H9 (cell line): ENCODE results near the gene CEP152. TPM values are rescaled to one million over a fixed set of nuclear protein-coding genes. Genes with fewer than 3 reads are reported as not detected.

Experiments
- DNase-seq: peaks from one replicate; pipeline ENCODE4 v3.0.0-alpha.2; 2017
- H2AFZ ChIP-seq: one replicate; pipeline ENCODE4 v1.6.1; 2013; ENCODE audit warnings: mild to moderate bottlenecking, low read length, control low read depth, moderate library complexity
- H2AK5ac ChIP-seq: 2 replicates; pipeline ENCODE4 v1.6.1; 2013; ENCODE audit warnings: low read length, control low read depth, mixed read lengths; ENCODE audit not compliant: insufficient read length
- H2BK120ac ChIP-seq: one replicate; pipeline ENCODE4 v1.6.1; 2013; ENCODE audit warnings: low read depth, mild to moderate bottlenecking, low read length, control low read depth, inconsistent platforms; ENCODE audit not compliant: poor library complexity, severe bottlenecking
- H2BK12ac ChIP-seq: 2 replicates; pipeline ENCODE4 v1.6.1; 2013; ENCODE audit warnings: low read length, control low read depth, mixed read lengths, low read depth; ENCODE audit not compliant: insufficient read length
- H2BK15ac ChIP-seq: 2 replicates; pipeline ENCODE4 v1.6.1; 2013; ENCODE audit warnings: low read depth, low read length, control low read depth
- H2BK20ac ChIP-seq: one replicate; pipeline ENCODE4 v1.6.1; 2013; ENCODE audit warnings: low read depth, mild to moderate bottlenecking, low read length, control low read depth, inconsistent platforms; ENCODE audit not compliant: poor library complexity, severe bottlenecking
- H2BK5ac ChIP-seq: 2 replicates; pipeline ENCODE4 v1.6.1; 2013; ENCODE audit warnings: low read length, control low read depth, mixed read lengths; ENCODE audit not compliant: insufficient read length
- H3K14ac ChIP-seq: 2 replicates; pipeline ENCODE4 v1.6.1; 2013; ENCODE audit warnings: low read length, control low read depth; ENCODE audit not compliant: insufficient read depth
- H3K18ac ChIP-seq: 2 replicates; pipeline ENCODE4 v1.6.1; 2013; ENCODE audit warnings: low read depth, mild to moderate bottlenecking, mixed read lengths, low read length, control low read depth; ENCODE audit not compliant: insufficient read length
- H3K23ac ChIP-seq: 2 replicates; pipeline ENCODE4 v1.6.1; 2013; ENCODE audit warnings: low read length, control low read depth, mixed read lengths, low read depth; ENCODE audit not compliant: insufficient read length
- H3K23me2 ChIP-seq: 2 replicates; pipeline ENCODE4 v1.6.1; 2013; ENCODE audit warnings: low read depth, mild to moderate bottlenecking, mixed read lengths, low read length, control low read depth; ENCODE audit not compliant: insufficient read length, poor library complexity, severe bottlenecking
- H3K27ac ChIP-seq: 2 replicates; pipeline ENCODE4 v1.5.1; 2013; ENCODE audit warnings: low read length, control low read depth, mixed read lengths, low read depth; ENCODE audit not compliant: insufficient read length
- H3K27me3 ChIP-seq: 2 replicates; pipeline ENCODE4 v1.6.1; 2013; ENCODE audit warnings: low read length, control low read depth, inconsistent platforms; ENCODE audit not compliant: insufficient read depth
- H3K4ac ChIP-seq: 2 replicates; pipeline ENCODE4 v1.6.1; 2013; ENCODE audit warnings: low read depth, mild to moderate bottlenecking, control low read depth, inconsistent platforms, low read length, moderate library complexity
- H3K4me1 ChIP-seq: 2 replicates; pipeline ENCODE4 v1.6.1; 2013; ENCODE audit warnings: low read length, control low read depth, inconsistent platforms; ENCODE audit not compliant: insufficient read depth
- H3K4me2 ChIP-seq: 2 replicates; pipeline ENCODE4 v1.6.1; 2013; ENCODE audit warnings: low read length, control low read depth, mixed read lengths; ENCODE audit not compliant: insufficient read length, insufficient read depth
- H3K56ac ChIP-seq: 2 replicates; pipeline ENCODE4 v1.6.1; 2013; ENCODE audit warnings: low read depth, mild to moderate bottlenecking, mixed read lengths, low read length, control low read depth; ENCODE audit not compliant: insufficient read length
- H3K79me1 ChIP-seq: 2 replicates; pipeline ENCODE4 v1.6.1; 2013; ENCODE audit warnings: low read depth, mild to moderate bottlenecking, moderate library complexity, low read length, control low read depth, inconsistent platforms; ENCODE audit not compliant: insufficient read depth, poor library complexity, severe bottlenecking
- H3K79me2 ChIP-seq: 2 replicates; pipeline ENCODE4 v1.6.1; 2013; ENCODE audit warnings: low read length, control low read depth, inconsistent platforms; ENCODE audit not compliant: insufficient read depth
- H3K9ac ChIP-seq: 2 replicates; pipeline ENCODE4 v1.6.1; 2013; ENCODE audit warnings: low read length, control low read depth, mixed read lengths; ENCODE audit not compliant: insufficient read length; ENCODE audit errors: extremely low read depth
- H3K9me3 ChIP-seq: one replicate; pipeline ENCODE4 v1.6.1; 2013; ENCODE audit warnings: low read depth, low read length, inconsistent platforms; ENCODE audit not compliant: control insufficient read depth
- H3T11ph ChIP-seq: one replicate; pipeline ENCODE4 v1.6.1; 2013; ENCODE audit warnings: mild to moderate bottlenecking, low read length, control low read depth, inconsistent platforms
- H4K20me1 ChIP-seq: one replicate; pipeline ENCODE4 v1.6.1; 2013; ENCODE audit not compliant: control insufficient read depth, insufficient read length, insufficient read depth
- H4K5ac ChIP-seq: 2 replicates; pipeline ENCODE4 v1.6.1; 2013; ENCODE audit warnings: low read depth, mild to moderate bottlenecking, mixed read lengths, low read length, control low read depth; ENCODE audit not compliant: insufficient read length
- H4K8ac ChIP-seq: replicated peaks from 2 replicates; pipeline ENCODE4 v1.6.1; 2013; ENCODE audit warnings: low read length, control low read depth, mixed read lengths, low read depth; ENCODE audit not compliant: insufficient read length
- H4K91ac ChIP-seq: 2 replicates; pipeline ENCODE4 v1.6.1; 2013; ENCODE audit warnings: low read depth, mild to moderate bottlenecking, moderate library complexity, mixed read lengths, low read length, control low read depth; ENCODE audit not compliant: insufficient read length
- H3K27ac Mint-ChIP-seq, 3 experiments: 2 replicates in 2 of 3; 3 replicates in 1 of 3; pipeline ENCODE4 v1.8.0; 2020 to 2021; ENCODE audit warnings: mixed read lengths in 3 of 3, mild to moderate bottlenecking in 1 of 3, moderate library complexity in 1 of 3
- H3K27me3 Mint-ChIP-seq: 2 replicates; pipeline ENCODE4 v1.8.0; 2021; ENCODE audit warnings: low read depth, mild to moderate bottlenecking, moderate library complexity, mixed read lengths
- H3K36me3 Mint-ChIP-seq, 3 experiments: 2 replicates in 2 of 3; 3 replicates in 1 of 3; pipeline ENCODE4 v1.8.0; 2020 to 2021; ENCODE audit warnings: low read depth in 3 of 3, mixed read lengths in 3 of 3; ENCODE audit not compliant: insufficient read depth in 1 of 3
- H3K4me1 Mint-ChIP-seq, 2 experiments: 2 replicates each; pipeline ENCODE4 v1.8.0; 2020; ENCODE audit warnings: mixed read lengths in 2 of 2
- H3K4me3 Mint-ChIP-seq, 2 experiments: 2 replicates in 1 of 2; 3 replicates in 1 of 2; pipeline ENCODE4 v1.8.0; 2020 to 2021; ENCODE audit warnings: mild to moderate bottlenecking in 2 of 2, mixed read lengths in 2 of 2, moderate library complexity in 1 of 2
- H3K9me3 Mint-ChIP-seq, 2 experiments: 2 replicates in 1 of 2; 3 replicates in 1 of 2; pipeline ENCODE4 v1.8.0; 2020; ENCODE audit warnings: mild to moderate bottlenecking in 2 of 2, mixed read lengths in 2 of 2, moderate library complexity in 1 of 2
- WGBS: extraction: QIAGEN DNeasy Blood & Tissue Kit; methylation state at CpG from one replicate; pipeline ENCODE4 v1.1.7; 2013; ENCODE audit warnings: missing lambda C conversion rate, low lambda C conversion rate, mixed read lengths; ENCODE audit not compliant: insufficient read length; ENCODE audit errors: extremely low coverage; 5-methylcytosine and 5-hydroxymethylcytosine counted together
- total RNA-seq: library from RNA; stranded (reverse); gene quantifications from 2 replicates; pipeline ENCODE4 v1.2.1, GENCODE V29; 2021
- TF ChIP-seq, protein P1 (sequence below): fragments of 200-600 bp; sonication (generic); conservative IDR thresholded peaks from 3 replicates; pipeline ENCODE4 v1.8.0; 2021; ENCODE audit warnings: antibody characterized with exemption, mild to moderate bottlenecking

Gene CEP152
- total RNA-seq, 1 experiment from 2014 or later: 10.9 TPM

DNA sequence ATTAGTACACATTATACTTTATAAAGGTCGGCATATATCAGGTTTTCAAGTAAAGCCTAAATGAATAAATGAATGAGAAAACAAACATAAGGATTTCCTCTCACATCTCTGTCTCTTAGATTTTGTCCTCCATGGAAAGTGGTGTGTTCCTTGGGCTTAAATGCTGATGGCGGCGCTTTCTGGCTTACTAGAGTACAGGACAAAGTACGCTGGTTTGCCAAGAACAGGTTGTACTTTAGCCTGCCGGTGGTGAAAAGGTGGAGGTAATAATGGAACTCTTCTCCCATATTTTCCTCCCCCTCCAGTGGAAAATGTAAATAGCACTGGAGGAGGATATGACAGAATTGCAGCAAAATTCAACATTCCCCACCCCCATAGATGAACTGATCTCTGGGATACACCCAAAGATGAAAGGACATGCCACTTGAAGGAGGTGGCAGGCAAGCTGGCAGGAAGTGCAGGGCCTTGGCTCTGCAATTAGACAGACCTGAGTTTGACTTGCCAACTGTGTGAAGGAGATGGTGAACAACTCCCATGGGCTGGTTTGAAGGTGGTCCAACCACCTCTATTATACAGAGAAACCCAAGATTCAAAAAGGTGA, 29.3 kb downstream of the CEP152 start:
- H3K4me1 ChIP-seq: no peaks in the 10 kb centered on the region
- H2BK120ac ChIP-seq: no peak overlapping the region
- H3K79me1 ChIP-seq: no peaks in the 10 kb centered on the region
- no peak overlapping the region for H4K91ac ChIP-seq
- no peak overlapping the region for H2BK12ac ChIP-seq
- H2BK5ac ChIP-seq: no peak overlapping the region
- Mint-ChIP-seq H3K27ac (no peak overlapping the region), H3K36me3 (peaks cover 9 to 27% (median 12%) of the 10 kb centered on the region in 3 experiments; a peak in 6 of 7 replicates), H3K9me3 (no peaks in the 10 kb centered on the region), H3K4me3 (no peak overlapping the region), H3K4me1 (no peaks in the 10 kb centered on the region), H3K27me3 (no peaks in the 10 kb centered on the region)
- H2AFZ ChIP-seq: no peak overlapping the region
- no peak overlapping the region for H3K4me2 ChIP-seq
- no peak overlapping the region for H3K9ac ChIP-seq
- TF ChIP-seq, protein P1, sequence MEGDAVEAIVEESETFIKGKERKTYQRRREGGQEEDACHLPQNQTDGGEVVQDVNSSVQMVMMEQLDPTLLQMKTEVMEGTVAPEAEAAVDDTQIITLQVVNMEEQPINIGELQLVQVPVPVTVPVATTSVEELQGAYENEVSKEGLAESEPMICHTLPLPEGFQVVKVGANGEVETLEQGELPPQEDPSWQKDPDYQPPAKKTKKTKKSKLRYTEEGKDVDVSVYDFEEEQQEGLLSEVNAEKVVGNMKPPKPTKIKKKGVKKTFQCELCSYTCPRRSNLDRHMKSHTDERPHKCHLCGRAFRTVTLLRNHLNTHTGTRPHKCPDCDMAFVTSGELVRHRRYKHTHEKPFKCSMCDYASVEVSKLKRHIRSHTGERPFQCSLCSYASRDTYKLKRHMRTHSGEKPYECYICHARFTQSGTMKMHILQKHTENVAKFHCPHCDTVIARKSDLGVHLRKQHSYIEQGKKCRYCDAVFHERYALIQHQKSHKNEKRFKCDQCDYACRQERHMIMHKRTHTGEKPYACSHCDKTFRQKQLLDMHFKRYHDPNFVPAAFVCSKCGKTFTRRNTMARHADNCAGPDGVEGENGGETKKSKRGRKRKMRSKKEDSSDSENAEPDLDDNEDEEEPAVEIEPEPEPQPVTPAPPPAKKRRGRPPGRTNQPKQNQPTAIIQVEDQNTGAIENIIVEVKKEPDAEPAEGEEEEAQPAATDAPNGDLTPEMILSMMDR: no peak
- DNase-seq: no peak
- no peak overlapping the region for H3K4ac ChIP-seq
- WGBS: no CpG with 5 or more reads among the region's 5 CpGs
- no peak overlapping the region for H3K27ac ChIP-seq
- no peak overlapping the region for H2BK15ac ChIP-seq
- H3K56ac ChIP-seq: no peak overlapping the region
- H4K5ac ChIP-seq: no peak overlapping the region
- no peak overlapping the region for H2BK20ac ChIP-seq
- H2AK5ac ChIP-seq: no peak overlapping the region
- no peaks in the 10 kb centered on the region for H4K20me1 ChIP-seq
- no peak overlapping the region for H3K14ac ChIP-seq
- no peak overlapping the region for H3K18ac ChIP-seq
- H3K9me3 ChIP-seq: no peaks in the 10 kb centered on the region
- no peak overlapping the region for H3K23ac ChIP-seq
- no peak overlapping the region for H4K8ac ChIP-seq
- no peak overlapping the region for H3T11ph ChIP-seq
- no peaks in the 10 kb centered on the region for H3K79me2 ChIP-seq
- no peaks in the 10 kb centered on the region for H3K23me2 ChIP-seq
- no peaks in the 10 kb centered on the region for H3K27me3 ChIP-seq
